Ascending aorta (tissue), 2 donors: ENCODE results near the gene KRT12. TPM values are rescaled to one million over a fixed set of nuclear protein-coding genes. Genes with fewer than 3 reads are reported as not detected.

Source experiments
- DNase-seq, 2 donors: peaks; one replicate each; pipeline ENCODE4 v3.0.0-alpha.2; 2019; ENCODE audit warnings: low spot score in 2 of 2
- H3K27ac ChIP-seq, 2 donors: fragments of 200-600 bp; sonication (generic); one replicate each; pipeline ENCODE4 v1.5.1; 2016 to 2017; ENCODE audit warnings: mild to moderate bottlenecking in 1 of 2
- H3K27me3 ChIP-seq: fragments of 200-600 bp; sonication (generic); one replicate; pipeline ENCODE4 v1.5.1; 2017
- H3K36me3 ChIP-seq, 2 donors: fragments of 200-600 bp; sonication (generic); one replicate each; pipeline ENCODE4 v1.5.1; 2016
- H3K4me1 ChIP-seq, 2 donors: fragments of 200-600 bp; sonication (generic); one replicate each; pipeline ENCODE4 v1.5.1; 2016 to 2017; ENCODE audit warnings: mild to moderate bottlenecking in 1 of 2
- H3K4me3 ChIP-seq, 2 donors: fragments of 200-600 bp; sonication (generic); one replicate each; pipeline ENCODE4 v1.5.1; 2016 to 2017; ENCODE audit warnings: mild to moderate bottlenecking in 1 of 2
- H3K9me3 ChIP-seq, 2 donors: fragments of 200-600 bp; sonication (generic); one replicate each; pipeline ENCODE4 v1.5.1; 2016
- intact Hi-C: fragments of 100-400 bp; cut with DNase I; formaldehyde crosslinking; loops from one replicate; pipeline ENCODE4 v1.15.1; 2023
- total RNA-seq: library from RNA; depleted of rRNA; stranded (reverse); fragments of >200 nt; gene quantifications from one replicate; pipeline ENCODE4 v1.1.0, GENCODE V29; 2016
- TF ChIP-seq, protein P1 (sequence below), 3 experiments: fragments of 200-600 bp in 2 of 3; fragments of 450-650 bp in 1 of 3; sonication (generic) in 2 of 3; IDR thresholded peaks; one replicate each; pipeline ENCODE4 v1.5.1; 2016 to 2019; ENCODE audit warnings: antibody characterized with exemption in 3 of 3, mild to moderate bottlenecking in 1 of 3, moderate library complexity in 1 of 3

Gene KRT12
- total RNA-seq, 1 donor from 2014 or later: not detected

DNA sequence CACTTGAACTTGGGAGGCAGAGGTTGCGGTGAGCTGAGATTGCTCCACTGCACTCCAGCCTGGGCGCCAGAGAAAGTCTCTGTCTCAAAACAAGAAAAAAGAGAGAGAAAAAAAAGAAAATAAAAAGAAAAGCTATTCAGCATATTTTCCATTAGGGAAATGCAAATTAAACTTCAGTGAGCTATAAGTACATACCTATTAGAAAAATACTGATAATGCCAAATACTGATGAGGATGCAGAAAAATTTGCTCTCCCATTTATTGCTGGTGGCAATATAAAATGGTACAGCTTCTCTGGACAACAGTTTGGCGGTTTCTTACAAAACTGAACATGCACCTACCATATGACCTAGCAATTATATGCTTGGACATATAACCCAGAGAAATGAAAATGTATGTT lies 54.4 kb downstream of the KRT12 start:
- Histone ChIP-seq H3K36me3 (peaks cover 0 to 9% of the 10 kb centered on the region in 2 donors), H3K9me3 (no peaks in the 10 kb centered on the region), H3K4me1 (peaks cover 5 to 7% of the 10 kb centered on the region in 2 donors), H3K27me3 (no peaks in the 10 kb centered on the region), H3K4me3 (no peak overlapping the region), H3K27ac (no peak overlapping the region)
- no peak for DNase-seq
- TF ChIP-seq, protein P1, sequence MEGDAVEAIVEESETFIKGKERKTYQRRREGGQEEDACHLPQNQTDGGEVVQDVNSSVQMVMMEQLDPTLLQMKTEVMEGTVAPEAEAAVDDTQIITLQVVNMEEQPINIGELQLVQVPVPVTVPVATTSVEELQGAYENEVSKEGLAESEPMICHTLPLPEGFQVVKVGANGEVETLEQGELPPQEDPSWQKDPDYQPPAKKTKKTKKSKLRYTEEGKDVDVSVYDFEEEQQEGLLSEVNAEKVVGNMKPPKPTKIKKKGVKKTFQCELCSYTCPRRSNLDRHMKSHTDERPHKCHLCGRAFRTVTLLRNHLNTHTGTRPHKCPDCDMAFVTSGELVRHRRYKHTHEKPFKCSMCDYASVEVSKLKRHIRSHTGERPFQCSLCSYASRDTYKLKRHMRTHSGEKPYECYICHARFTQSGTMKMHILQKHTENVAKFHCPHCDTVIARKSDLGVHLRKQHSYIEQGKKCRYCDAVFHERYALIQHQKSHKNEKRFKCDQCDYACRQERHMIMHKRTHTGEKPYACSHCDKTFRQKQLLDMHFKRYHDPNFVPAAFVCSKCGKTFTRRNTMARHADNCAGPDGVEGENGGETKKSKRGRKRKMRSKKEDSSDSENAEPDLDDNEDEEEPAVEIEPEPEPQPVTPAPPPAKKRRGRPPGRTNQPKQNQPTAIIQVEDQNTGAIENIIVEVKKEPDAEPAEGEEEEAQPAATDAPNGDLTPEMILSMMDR (IDR thresholded peaks at IDR 0.05): no peak
- intact Hi-C loops: no loop called here

Other genes with a start within 250 kb of the KRT12 start
- 147 TPM for gene SMARCE1, start 219.4 kb downstream of the KRT12 start, total RNA-seq
- 3.4 TPM for gene KRT222, start 202.0 kb downstream of the KRT12 start, total RNA-seq
- gene KRT24, start 163.5 kb downstream of the KRT12 start, total RNA-seq: not detected
- gene KRT25, start 111.9 kb downstream of the KRT12 start, total RNA-seq: not detected
- gene KRT26, start 95.0 kb downstream of the KRT12 start, total RNA-seq: not detected
- not detected for gene KRT27, start 84.7 kb downstream of the KRT12 start, total RNA-seq
- not detected for gene KRT28, start 67.3 kb downstream of the KRT12 start, total RNA-seq
- 0.85 TPM for gene KRT10, start 44.6 kb downstream of the KRT12 start, total RNA-seq
- not detected for gene KRT20, start 18.0 kb upstream of the KRT12 start, total RNA-seq
- gene KRT23, start 70.4 kb upstream of the KRT12 start, total RNA-seq: not detected
- not detected for gene KRT39, start 99.7 kb upstream of the KRT12 start, total RNA-seq
- gene KRT40, start 117.1 kb upstream of the KRT12 start, total RNA-seq: not detected
- gene KRTAP3-3, start 126.9 kb upstream of the KRT12 start, total RNA-seq: not detected
- not detected for gene KRTAP3-2, start 132.7 kb upstream of the KRT12 start, total RNA-seq
- gene KRTAP3-1, start 141.9 kb upstream of the KRT12 start, total RNA-seq: not detected
- not detected for gene KRTAP1-5, start 160.0 kb upstream of the KRT12 start, total RNA-seq
- not detected for gene KRTAP1-4, start 163.0 kb upstream of the KRT12 start, total RNA-seq
- gene KRTAP1-3, start 167.7 kb upstream of the KRT12 start, total RNA-seq: not detected
- gene KRTAP1-1, start 174.2 kb upstream of the KRT12 start, total RNA-seq: not detected
- not detected for gene KRTAP2-1, start 180.1 kb upstream of the KRT12 start, total RNA-seq
- not detected for gene KRTAP2-2, start 188.0 kb upstream of the KRT12 start, total RNA-seq
- not detected for gene KRTAP2-3, start 192.9 kb upstream of the KRT12 start, total RNA-seq
- gene KRTAP2-4, start 198.7 kb upstream of the KRT12 start, total RNA-seq: not detected
- not detected for gene KRTAP4-7, start 216.9 kb upstream of the KRT12 start, total RNA-seq
- gene KRTAP4-8, start 230.9 kb upstream of the KRT12 start, total RNA-seq: not detected
- gene KRTAP4-16, start 235.0 kb upstream of the KRT12 start, total RNA-seq: not detected
- not detected for gene KRTAP4-9, start 238.2 kb upstream of the KRT12 start, total RNA-seq